Loucy (cell line): ENCODE data around the gene NTNG1.

ENCODE experiments used
- H2AFZ ChIP-seq: fragments of 200-600 bp; sonication (generic); 2 replicates; pipeline ENCODE4 v1.6.0; 2016; ENCODE audit warnings: antibody characterized with exemption, mild to moderate bottlenecking, low read length, moderate library complexity
- H3F3A ChIP-seq: fragments of 200-600 bp; 2 replicates; pipeline ENCODE4 v1.6.0; 2016; ENCODE audit warnings: antibody characterized with exemption, low read depth, mild to moderate bottlenecking
- H3K27me3 ChIP-seq: fragments of 200-600 bp; sonication (generic); 2 replicates; pipeline ENCODE4 v1.6.1; 2014; ENCODE audit warnings: low read length, mild to moderate bottlenecking; ENCODE audit not compliant: insufficient read depth, poor library complexity, severe bottlenecking
- H3K36me3 ChIP-seq: fragments of 200-600 bp; sonication (generic); 2 replicates; pipeline ENCODE4 v1.6.1; 2016; ENCODE audit warnings: low read length; ENCODE audit not compliant: insufficient read depth
- H3K4me1 ChIP-seq: fragments of 200-600 bp; sonication (generic); 2 replicates; pipeline ENCODE4 v1.5.1; 2014; ENCODE audit warnings: low read length, mild to moderate bottlenecking; ENCODE audit not compliant: insufficient read depth, poor library complexity, severe bottlenecking
- H3K4me2 ChIP-seq: fragments of 200-600 bp; sonication (generic); 2 replicates; pipeline ENCODE4 v1.6.0; 2014; ENCODE audit warnings: antibody characterized with exemption, low read length, low read depth, mild to moderate bottlenecking; ENCODE audit not compliant: poor library complexity, severe bottlenecking
- H3K4me3 ChIP-seq: fragments of 200-600 bp; sonication (generic); 2 replicates; pipeline ENCODE4 v1.5.1; 2014; ENCODE audit warnings: low read length, mild to moderate bottlenecking, mixed read lengths; ENCODE audit not compliant: poor library complexity, severe bottlenecking
- H3K79me2 ChIP-seq: fragments of 200-600 bp; sonication (generic); 2 replicates; pipeline ENCODE4 v1.6.1; 2014; ENCODE audit warnings: low read length; ENCODE audit not compliant: insufficient read depth
- H3K9ac ChIP-seq: fragments of 200-600 bp; sonication (generic); 2 replicates; pipeline ENCODE4 v1.6.0; 2014; ENCODE audit warnings: mild to moderate bottlenecking, low read depth, low read length, moderate library complexity; ENCODE audit not compliant: poor library complexity, severe bottlenecking
- H3K9me2 ChIP-seq: fragments of 200-600 bp; sonication (generic); replicated peaks from 2 replicates; pipeline ENCODE4 v1.6.1; 2016; ENCODE audit warnings: low read depth, low read length, mixed read lengths
- H3K9me3 ChIP-seq: fragments of 200-600 bp; sonication (generic); 2 replicates; pipeline ENCODE4 v1.6.1; 2014; ENCODE audit warnings: mild to moderate bottlenecking, antibody characterized with exemption, low read length, low read depth; ENCODE audit not compliant: insufficient read depth
- H4K20me1 ChIP-seq: fragments of 200-600 bp; sonication (generic); 2 replicates; pipeline ENCODE4 v1.6.0; 2014; ENCODE audit warnings: antibody characterized with exemption, low read length, mild to moderate bottlenecking; ENCODE audit not compliant: insufficient read depth, poor library complexity, severe bottlenecking
- CTCF ChIP-seq: fragments of 200-600 bp; sonication (generic); conservative IDR thresholded peaks from 2 replicates; pipeline ENCODE4 v1.5.1; 2014; ENCODE audit warnings: mild to moderate bottlenecking, antibody characterized with exemption, low read length
- EZH2phosphoT487 ChIP-seq: fragments of 200-600 bp; IDR thresholded peaks from 2 replicates; pipeline ENCODE4 v1.6.1; 2018; ENCODE audit warnings: antibody characterized with exemption, mild to moderate bottlenecking, moderate library complexity, borderline replicate concordance

The NTNG1 gene

DNA sequence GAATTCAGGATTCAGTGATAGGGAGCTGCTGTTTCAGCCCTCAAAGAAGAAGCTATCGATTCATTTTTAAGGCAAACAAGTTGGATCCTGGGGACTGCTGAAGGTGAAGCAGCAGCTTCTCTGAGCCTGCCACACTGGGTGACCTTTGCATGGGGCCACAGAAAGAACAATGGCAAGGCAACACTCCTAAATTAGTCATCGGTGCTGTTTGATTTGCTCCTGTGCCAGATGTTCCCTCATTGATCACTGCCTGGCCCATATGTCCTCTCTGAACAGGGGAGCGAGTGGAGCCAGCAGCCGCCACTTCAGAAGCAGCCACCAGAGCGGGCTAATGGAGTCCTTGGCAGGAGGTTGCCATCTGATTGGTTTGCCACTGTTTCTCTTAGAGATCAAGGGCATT is 391.5 kb downstream of the NTNG1 start:
- Histone ChIP-seq H3K9me2 (no peaks in the 10 kb centered on the region), H3K9ac (no peak overlapping the region), H3K79me2 (no peaks in the 10 kb centered on the region), H3K4me2 (no peak overlapping the region), H3K9me3 (no peaks in the 10 kb centered on the region), H3F3A (no peaks in the 10 kb centered on the region), H3K4me1 (peaks cover 10% of the 10 kb centered on the region), H4K20me1 (no peaks in the 10 kb centered on the region), H3K36me3 (no peaks in the 10 kb centered on the region), H2AFZ (no peak overlapping the region), H3K27me3 (no peaks in the 10 kb centered on the region), H3K4me3 (no peak overlapping the region)
- TF ChIP-seq EZH2phosphoT487 (no peak), CTCF (0 out of 2 replicates have a peak, but pooled peaks have one; percentile 10)
